GM06990 (cell line): ENCODE data around the gene CNTNAP2.

Experiments used
- DNase-seq: peaks from one replicate; pipeline ENCODE4 v3.0.0-alpha.2; 2011; ENCODE audit not compliant: insufficient read length; ENCODE audit errors: extremely low read depth
- H3K27me3 ChIP-seq: replicated peaks from 2 replicates; pipeline ENCODE4 v1.6.0; 2011; ENCODE audit warnings: low read length; ENCODE audit not compliant: control insufficient read depth, insufficient read depth
- H3K36me3 ChIP-seq: 2 replicates; pipeline ENCODE4 v1.5.1; 2011; ENCODE audit warnings: low read length; ENCODE audit not compliant: control insufficient read depth, insufficient read depth
- H3K4me3 ChIP-seq: replicated peaks from 2 replicates; pipeline ENCODE4 v1.5.1; 2011; ENCODE audit warnings: low read depth, mild to moderate bottlenecking, control low read depth, low read length
- TF ChIP-seq, protein P1 (sequence below): IDR thresholded peaks from 2 replicates; pipeline ENCODE4 v1.5.1; 2011; ENCODE audit warnings: low read length, control low read depth, mild to moderate bottlenecking, inconsistent platforms; ENCODE audit not compliant: insufficient read depth, poor library complexity, severe bottlenecking

CNTNAP2 gene

DNA sequence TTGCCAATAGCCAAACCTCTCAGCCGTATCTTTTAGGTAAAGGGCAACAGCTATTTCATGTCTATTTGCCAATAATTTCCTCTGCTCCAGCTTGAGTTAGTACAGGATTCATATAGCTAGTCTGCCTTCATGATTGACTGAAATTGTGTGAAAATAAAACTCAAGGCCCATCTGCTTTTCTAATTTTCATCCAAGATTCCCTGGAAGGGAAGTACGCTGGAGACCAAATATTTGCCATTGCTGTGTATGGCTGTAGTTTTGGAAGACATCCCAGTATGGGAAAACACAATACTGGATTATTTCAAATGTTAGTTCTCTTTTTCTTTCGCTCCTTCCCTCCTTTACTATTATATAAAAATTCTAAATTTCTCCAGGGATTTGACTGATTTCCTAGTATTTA lies 652.4 kb downstream of the CNTNAP2 start:
- no peaks in the 10 kb centered on the region for H3K27me3 ChIP-seq
- TF ChIP-seq, protein P1, sequence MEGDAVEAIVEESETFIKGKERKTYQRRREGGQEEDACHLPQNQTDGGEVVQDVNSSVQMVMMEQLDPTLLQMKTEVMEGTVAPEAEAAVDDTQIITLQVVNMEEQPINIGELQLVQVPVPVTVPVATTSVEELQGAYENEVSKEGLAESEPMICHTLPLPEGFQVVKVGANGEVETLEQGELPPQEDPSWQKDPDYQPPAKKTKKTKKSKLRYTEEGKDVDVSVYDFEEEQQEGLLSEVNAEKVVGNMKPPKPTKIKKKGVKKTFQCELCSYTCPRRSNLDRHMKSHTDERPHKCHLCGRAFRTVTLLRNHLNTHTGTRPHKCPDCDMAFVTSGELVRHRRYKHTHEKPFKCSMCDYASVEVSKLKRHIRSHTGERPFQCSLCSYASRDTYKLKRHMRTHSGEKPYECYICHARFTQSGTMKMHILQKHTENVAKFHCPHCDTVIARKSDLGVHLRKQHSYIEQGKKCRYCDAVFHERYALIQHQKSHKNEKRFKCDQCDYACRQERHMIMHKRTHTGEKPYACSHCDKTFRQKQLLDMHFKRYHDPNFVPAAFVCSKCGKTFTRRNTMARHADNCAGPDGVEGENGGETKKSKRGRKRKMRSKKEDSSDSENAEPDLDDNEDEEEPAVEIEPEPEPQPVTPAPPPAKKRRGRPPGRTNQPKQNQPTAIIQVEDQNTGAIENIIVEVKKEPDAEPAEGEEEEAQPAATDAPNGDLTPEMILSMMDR = no peak
- no peak overlapping the region for H3K4me3 ChIP-seq
- no peaks in the 10 kb centered on the region for H3K36me3 ChIP-seq
- DNase-seq = no peak

DNA sequence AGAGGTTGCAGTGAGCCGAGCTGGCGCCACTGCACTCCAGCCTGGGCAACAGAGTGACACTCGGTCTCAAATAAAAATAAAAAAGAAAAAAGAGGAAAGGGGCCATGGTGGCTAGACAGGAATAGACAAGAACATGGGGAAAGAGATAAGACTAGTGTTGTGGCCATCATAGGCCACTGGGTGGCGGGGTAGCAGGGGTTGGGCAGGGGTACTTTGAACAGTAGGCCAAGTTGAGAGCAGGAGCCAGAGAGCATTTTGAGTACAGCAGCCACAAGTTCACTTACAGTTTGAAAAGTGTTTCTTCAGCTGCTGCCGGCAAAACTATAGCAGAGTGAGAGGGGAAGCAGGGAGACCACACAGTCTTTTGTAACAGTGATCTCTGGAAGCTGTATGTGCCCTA lies 656.0 kb downstream of the CNTNAP2 start:
- Histone ChIP-seq H3K27me3 (no peaks in the 10 kb centered on the region), H3K36me3 (no peaks in the 10 kb centered on the region), H3K4me3 (no peak overlapping the region)
- TF ChIP-seq, protein P1 = no peak
- DNase-seq = no peak

DNA sequence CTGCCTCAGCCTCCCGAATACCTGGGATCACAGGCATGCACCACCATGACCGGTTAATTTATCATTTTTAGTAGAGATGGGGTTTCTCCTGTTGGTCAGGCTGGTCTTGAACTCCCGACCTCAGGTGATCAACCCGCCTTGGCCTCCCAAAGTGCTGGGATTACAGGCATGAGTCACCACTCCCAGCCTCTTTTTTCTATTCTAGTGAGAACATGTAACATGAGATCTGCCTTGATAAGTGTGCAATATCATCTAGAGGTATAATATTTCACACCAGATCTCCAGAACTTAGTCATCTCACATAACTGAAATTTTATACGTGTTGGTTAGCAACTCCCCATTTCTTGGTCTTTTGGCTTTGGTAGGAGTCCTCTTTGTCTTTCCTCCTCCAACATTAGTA lies 656.9 kb downstream of the CNTNAP2 start:
- no peak for DNase-seq
- H3K36me3 ChIP-seq = no peaks in the 10 kb centered on the region
- TF ChIP-seq, protein P1 = no peak
- H3K4me3 ChIP-seq = no peak overlapping the region
- H3K27me3 ChIP-seq = no peaks in the 10 kb centered on the region

DNA sequence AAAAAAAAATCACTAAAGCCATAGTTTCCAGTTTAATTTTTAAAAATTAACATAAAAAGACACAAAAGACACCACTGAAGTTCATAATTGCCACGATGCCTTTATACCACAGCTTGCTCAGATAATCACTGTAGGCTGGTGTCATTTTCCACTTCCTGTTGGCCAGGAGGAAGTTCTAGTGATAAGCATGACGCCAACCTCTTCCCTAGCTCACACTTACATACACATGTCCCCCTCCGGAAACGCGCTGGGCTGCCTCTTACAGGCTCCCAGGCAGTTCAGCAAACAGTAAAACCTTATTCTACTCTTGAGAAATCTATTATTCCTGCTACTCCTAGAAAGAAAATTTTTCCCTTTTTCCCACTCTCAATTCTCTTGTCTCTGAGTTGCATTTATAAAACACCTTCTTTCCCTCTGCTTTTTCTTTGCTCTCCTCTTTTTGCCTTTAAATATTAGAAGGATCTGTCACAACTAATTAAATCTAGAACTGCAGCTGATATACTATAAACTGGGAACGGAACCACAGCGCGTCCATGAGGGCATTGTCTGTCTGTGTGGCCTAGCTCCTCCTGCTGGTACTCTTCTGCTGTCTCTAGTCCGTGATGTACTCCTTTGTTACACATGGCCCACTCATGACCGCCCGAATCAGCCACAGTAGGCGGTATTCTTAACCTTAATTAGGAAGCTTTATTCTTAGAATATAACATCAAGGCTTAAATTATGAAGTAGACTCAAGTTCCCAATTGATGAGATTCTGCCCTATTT lies 664.9 kb downstream of the CNTNAP2 start:
- H3K36me3 ChIP-seq = no peaks in the 10 kb centered on the region
- H3K4me3 ChIP-seq = no peak overlapping the region
- TF ChIP-seq, protein P1 = no peak
- H3K27me3 ChIP-seq = no peaks in the 10 kb centered on the region
- DNase-seq = no peak

DNA sequence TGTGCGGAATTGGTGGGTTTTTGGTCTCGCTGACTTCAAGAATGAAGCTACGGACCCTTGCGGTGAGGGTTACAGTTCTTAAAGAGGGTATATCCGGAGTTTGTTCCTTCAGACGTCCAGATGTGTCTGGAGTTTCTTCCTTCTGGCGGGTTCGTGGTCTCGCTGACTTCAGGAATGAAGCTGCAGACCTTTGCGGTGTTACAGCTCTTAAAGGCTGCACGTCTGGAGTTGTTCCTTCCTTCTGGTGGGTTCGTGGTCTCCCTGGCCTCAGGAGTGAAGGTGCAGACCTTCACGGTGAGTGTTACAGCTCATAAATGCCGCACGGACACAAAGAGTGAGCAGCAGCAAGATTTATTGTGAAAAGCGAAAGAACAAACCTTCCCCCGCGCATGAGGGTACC lies 670.7 kb downstream of the CNTNAP2 start:
- TF ChIP-seq, protein P1 = no peak
- H3K36me3 ChIP-seq = no peaks in the 10 kb centered on the region
- no peak overlapping the region for H3K4me3 ChIP-seq
- H3K27me3 ChIP-seq = no peaks in the 10 kb centered on the region
- DNase-seq = no peak

DNA sequence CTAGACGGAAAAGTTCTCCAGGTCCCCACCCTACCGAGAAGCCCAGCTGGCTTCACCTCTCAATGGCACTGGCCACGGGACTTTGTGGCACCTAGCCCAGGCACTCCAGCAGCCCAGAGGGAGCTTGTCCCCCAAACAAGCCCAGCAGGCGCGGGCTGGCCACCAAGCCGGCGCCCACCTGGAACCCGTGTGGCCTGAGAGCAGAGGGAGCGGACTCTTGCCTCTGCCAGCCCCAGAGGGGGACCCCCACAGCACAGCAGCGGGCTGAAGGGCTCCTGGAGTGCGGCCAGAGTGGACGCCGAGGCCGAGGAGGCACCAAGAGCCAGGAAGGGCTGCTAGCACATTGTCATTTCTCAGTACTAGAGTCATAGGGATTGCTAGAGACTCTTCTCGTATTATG lies 671.4 kb downstream of the CNTNAP2 start:
- no peak for DNase-seq
- Histone ChIP-seq H3K27me3 (no peaks in the 10 kb centered on the region), H3K4me3 (no peak overlapping the region), H3K36me3 (no peaks in the 10 kb centered on the region)
- TF ChIP-seq, protein P1 = no peak
